Effector memory CD8-positive, alpha-beta T cell (primary cell): ENCODE data around the gene JMY.

Experiments
- ATAC-seq: fragments of 150-1000 bp; cut with Tn5 transposase; replicated peaks from 2 replicates; pipeline ENCODE4 v1.10.0; 2021; ENCODE audit warnings: mild to moderate bottlenecking, moderate library complexity
- DNase-seq, 3 experiments: peaks; one replicate each; pipeline ENCODE4 v3.0.0; 2021
- H3K27ac Mint-ChIP-seq, 2 donors: one replicate each; pipeline ENCODE4 v1.8.0; 2022; ENCODE audit warnings: mild to moderate bottlenecking in 2 of 2, mixed read lengths in 2 of 2, moderate library complexity in 2 of 2
- H3K27me3 Mint-ChIP-seq, 2 donors: one replicate each; pipeline ENCODE4 v1.8.0; 2022; ENCODE audit warnings: mixed read lengths in 2 of 2
- H3K36me3 Mint-ChIP-seq: one replicate; pipeline ENCODE4 v1.8.0; 2022; ENCODE audit warnings: mild to moderate bottlenecking, moderate library complexity, mixed read lengths; ENCODE audit not compliant: insufficient read depth
- H3K4me1 Mint-ChIP-seq, 2 donors: one replicate each; pipeline ENCODE4 v1.8.0; 2022; ENCODE audit warnings: low read depth in 2 of 2, mixed read lengths in 2 of 2
- H3K4me3 Mint-ChIP-seq, 2 donors: one replicate each; pipeline ENCODE4 v1.8.0; 2022; ENCODE audit warnings: mild to moderate bottlenecking in 2 of 2, mixed read lengths in 2 of 2, moderate library complexity in 2 of 2
- H3K9me3 Mint-ChIP-seq, 2 donors: one replicate each; pipeline ENCODE4 v1.8.0; 2022; ENCODE audit warnings: mixed read lengths in 2 of 2

Gene JMY

GRCh38 chr5:79349881-79350280, 114.0 kb downstream of the JMY start:
- Mint-ChIP-seq H3K4me3 (no peak overlapping the region), H3K9me3 (no peaks in the 10 kb centered on the region), H3K36me3 (peaks cover 3% of the 10 kb centered on the region), H3K4me1 (no peaks in the 10 kb centered on the region), H3K27me3 (peaks cover 6% of the 10 kb centered on the region in 2 donors), H3K27ac (no peak overlapping the region)
- DNase-seq: no peak
- no peak for ATAC-seq

GRCh38 chr5:79357398-79357797, 121.5 kb downstream of the JMY start:
- ATAC-seq (no peak), DNase-seq (no peak)
- Mint-ChIP-seq H3K4me3 (no peak overlapping the region), H3K27me3 (peaks cover 0 to under 1% of the 10 kb centered on the region in 2 donors), H3K4me1 (no peaks in the 10 kb centered on the region), H3K27ac (no peak overlapping the region), H3K9me3 (no peaks in the 10 kb centered on the region), H3K36me3 (no peaks in the 10 kb centered on the region)
